ENCODE measurements around the gene CHCHD10. TPM values are rescaled to one million over a fixed set of nuclear protein-coding genes. Genes with fewer than 3 reads are reported as not detected.

Gene CHCHD10
- total RNA-seq, 4 donors from 2014 or later: 112 to 219 (median 142) TPM

GRCh38 chr22:23722160-23722559, 45.6 kb downstream of the CHCHD10 start:
- Histone ChIP-seq H3K4me1 (peaks cover 0 to 5% (median 0%) of the 10 kb centered on the region in 4 donors), H3K9me3 (no peaks in the 10 kb centered on the region), H3K27ac (no peak overlapping the region), H3K4me3 (no peak overlapping the region), H3K36me3 (no peaks in the 10 kb centered on the region), H3K27me3 (no peaks in the 10 kb centered on the region)
- no peak for DNase-seq
- no peak for TF ChIP-seq CTCF (IDR thresholded peaks at IDR 0.05)
- no peak for TF ChIP-seq POLR2A (IDR thresholded peaks at IDR 0.05)

- no peak overlapping the region for H3K27ac ChIP-seq
- TF ChIP-seq CTCF (IDR thresholded peaks at IDR 0.05) (no peak), POLR2A (IDR thresholded peaks at IDR 0.05) (no peak)
- H3K9me3 ChIP-seq: no peaks in the 10 kb centered on the region
- H3K4me3 ChIP-seq: no peak overlapping the region
- H3K4me1 ChIP-seq: peaks cover 0 to 13% (median 5%) of the 10 kb centered on the region in 4 donors
- no peak for DNase-seq
- H3K27me3 ChIP-seq: no peaks in the 10 kb centered on the region
- H3K36me3 ChIP-seq: no peaks in the 10 kb centered on the region
Measured at GRCh38 chr22:23720855-23721254, 46.9 kb downstream of the CHCHD10 start.

DNA sequence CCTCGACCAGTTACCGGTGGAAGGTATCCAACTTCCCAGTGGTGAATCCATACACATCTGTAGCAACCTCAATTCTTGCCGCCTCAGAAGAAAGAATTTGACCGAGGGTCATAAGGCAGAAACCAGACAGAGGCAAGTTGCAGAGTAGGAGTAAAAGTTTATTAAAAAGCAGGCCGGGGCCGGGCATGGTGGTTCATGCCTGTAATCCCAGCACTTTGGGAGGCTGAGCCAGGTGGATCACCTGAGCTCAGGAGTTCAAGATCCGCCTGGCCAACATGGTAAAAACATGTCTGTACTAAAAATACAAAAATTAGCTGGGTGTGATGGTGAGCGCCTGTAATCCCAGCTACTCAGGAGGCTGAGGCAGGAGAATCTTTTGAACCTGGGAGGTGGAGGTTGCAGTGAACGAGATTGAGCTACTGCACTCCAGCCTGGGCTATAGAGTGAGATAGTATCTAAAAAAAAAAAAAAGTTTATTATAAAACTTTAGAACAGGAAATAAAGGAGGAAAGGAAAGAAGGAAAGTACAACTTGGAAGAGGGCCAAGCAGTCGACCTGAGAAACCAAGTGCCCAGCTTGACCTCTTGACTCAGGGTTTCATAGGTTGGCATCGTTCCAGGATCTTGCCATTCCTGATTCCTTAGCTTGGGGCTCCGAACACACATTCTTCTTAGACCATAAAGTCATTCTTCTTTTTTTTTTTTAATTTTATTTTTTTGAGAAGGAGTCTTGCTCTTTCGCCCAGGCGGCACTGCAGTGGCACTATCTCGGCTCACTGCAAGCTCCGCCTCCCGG, 49.2 kb downstream of the CHCHD10 start:
- Histone ChIP-seq H3K27ac (no peak overlapping the region), H3K4me1 (peaks cover 0 to 15% (median 8%) of the 10 kb centered on the region in 4 donors), H3K27me3 (no peaks in the 10 kb centered on the region), H3K36me3 (peaks cover 0 to 14% (median 0%) of the 10 kb centered on the region in 3 donors), H3K9me3 (no peaks in the 10 kb centered on the region), H3K4me3 (no peak overlapping the region)
- TF ChIP-seq POLR2A (IDR thresholded peaks at IDR 0.05) (no peak), CTCF (IDR thresholded peaks at IDR 0.05) (no peak)
- no peak for DNase-seq

DNA sequence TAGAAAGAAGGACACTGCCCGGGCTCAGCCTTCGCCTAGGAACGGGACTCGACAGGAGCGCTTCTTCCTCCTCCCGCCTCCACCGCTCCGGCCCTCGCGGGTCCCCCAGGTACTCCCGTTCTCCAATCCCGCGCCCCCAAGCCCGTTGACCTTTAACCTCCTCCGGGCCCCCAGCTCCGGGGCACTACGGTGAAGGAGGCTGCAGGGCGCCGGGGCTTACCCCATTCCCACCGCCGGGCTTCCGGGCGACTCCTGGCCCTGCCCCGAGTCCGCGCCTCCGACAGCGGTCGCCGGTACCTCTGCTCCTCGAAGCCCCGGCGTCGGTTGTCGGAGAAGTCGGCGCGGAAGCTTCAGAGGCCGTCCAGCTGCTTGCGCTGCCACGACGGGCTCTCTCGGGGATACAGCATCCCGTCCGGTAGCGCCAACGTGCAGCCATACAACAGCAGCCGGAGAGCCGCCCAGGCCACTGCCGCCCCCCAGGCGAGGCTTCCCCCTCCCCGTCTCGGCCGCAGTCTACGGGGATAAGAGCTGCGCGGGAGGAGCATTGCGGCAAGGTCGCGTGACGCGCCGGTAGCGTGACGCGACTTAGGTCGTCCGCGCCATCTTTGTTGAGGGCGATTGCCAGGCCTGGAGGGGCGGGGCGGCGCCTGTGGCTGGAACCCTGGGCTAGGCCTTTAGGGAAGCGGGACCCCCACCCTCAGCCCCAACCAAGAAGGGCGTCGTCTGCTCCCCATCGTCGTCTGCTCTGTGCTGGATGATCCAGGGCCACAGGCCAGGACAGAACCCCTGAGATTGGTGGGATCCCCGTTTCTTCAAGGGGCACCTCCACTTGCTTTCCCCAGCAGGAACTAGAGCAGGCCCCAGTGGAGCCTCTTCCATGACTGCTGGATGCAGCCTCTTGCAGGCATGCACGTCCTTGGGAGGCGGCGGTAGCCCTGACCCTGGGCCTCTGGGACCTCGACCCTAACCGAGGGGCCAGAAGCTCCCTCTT, 50.7 kb downstream of the CHCHD10 start:
- peaks cover 0 to 15% (median 8%) of the 10 kb centered on the region in 4 donors for H3K4me1 ChIP-seq
- H3K27me3 ChIP-seq: no peaks in the 10 kb centered on the region
- no peaks in the 10 kb centered on the region for H3K9me3 ChIP-seq
- H3K27ac ChIP-seq: peak overlapping the region; percentile 60 to 83 (median 76)
- TF ChIP-seq CTCF (IDR thresholded peaks at IDR 0.05) (no peak), POLR2A (IDR thresholded peaks at IDR 0.05) (peak; percentile 82 to 90)
- peak; percentile 85 to 94 (median 89) for DNase-seq
- peak overlapping the region; percentile 60 to 91 (median 82) for H3K4me3 ChIP-seq
- peaks cover 0 to 28% (median 0%) of the 10 kb centered on the region in 3 donors for H3K36me3 ChIP-seq

Other genes with a start within 250 kb of the CHCHD10 start
- not detected for gene IGLL1, start 187.7 kb downstream of the CHCHD10 start, total RNA-seq
- gene DRICH1, start 135.7 kb downstream of the CHCHD10 start, total RNA-seq: 1 to 10 TPM in 1 of 4 donors, under 1 TPM in 1, not detected in 2; 0.67 to 1.1 TPM
- gene RGL4, start 77.0 kb downstream of the CHCHD10 start, total RNA-seq: not detected
- 10 to 100 TPM in 1 of 4 donors, 1 to 10 TPM in 3; 2.5 to 25.6 (median 6.2) TPM for gene ZNF70, start 16.9 kb downstream of the CHCHD10 start, total RNA-seq
- gene VPREB3, start 13.5 kb downstream of the CHCHD10 start, total RNA-seq: 10 to 100 TPM in 1 of 4 donors, not detected in 3; 29.7 TPM
- gene C22orf15, start 5.0 kb downstream of the CHCHD10 start, total RNA-seq: not detected
- gene MMP11, start 4.9 kb upstream of the CHCHD10 start, total RNA-seq: 10 to 100 TPM in 3 of 4 donors, 1 to 10 TPM in 1; 2.9 to 19.5 (median 13.7) TPM
- 10 to 100 TPM; 45.7 to 94.9 (median 77.0) TPM for gene SMARCB1, start 19.0 kb upstream of the CHCHD10 start, total RNA-seq
- gene DERL3, start 71.0 kb upstream of the CHCHD10 start, total RNA-seq: 10 to 100 TPM in 1 of 4 donors, 1 to 10 TPM in 3; 1.1 to 17.3 (median 3.4) TPM
- 10 to 100 TPM in 3 of 4 donors, 1 to 10 TPM in 1; 8.3 to 16.0 (median 14.8) TPM for gene SLC2A11, start 89.9 kb upstream of the CHCHD10 start, total RNA-seq
- gene MIF, start 126.4 kb upstream of the CHCHD10 start, total RNA-seq: 100 to 1,000 TPM in 3 of 4 donors, 10 to 100 TPM in 1; 97.9 to 206 (median 151) TPM
- 1 to 10 TPM in 2 of 4 donors, not detected in 2; 1.2 to 3.3 TPM for gene GSTT2B, start 193.2 kb upstream of the CHCHD10 start, total RNA-seq
- gene DDTL, start 198.9 kb upstream of the CHCHD10 start, total RNA-seq: 1 to 10 TPM in 2 of 4 donors, under 1 TPM in 1, not detected in 1; 0.67 to 9.9 (median 6.3) TPM
- gene DDT, start 206.5 kb upstream of the CHCHD10 start, total RNA-seq: 100 to 1,000 TPM; 225 to 338 (median 285) TPM
- not detected for gene GSTT2, start 212.2 kb upstream of the CHCHD10 start, total RNA-seq
- gene GSTT4, start 237.5 kb upstream of the CHCHD10 start, total RNA-seq: not detected
- 100 to 1,000 TPM in 1 of 4 donors, 10 to 100 TPM in 3; 69.4 to 166 (median 93.5) TPM for gene CABIN1, start 243.3 kb upstream of the CHCHD10 start, total RNA-seq

Measured in Peyer's patch (tissue), 4 donors.